Putamen (tissue), 1 donor: Measurements from ENCODE around the gene JAM3.

ENCODE experiments used
- DNase-seq: peaks from one replicate; pipeline ENCODE4 v3.0.0-alpha.2; 2016; ENCODE audit warnings: low spot score

Gene JAM3

DNA sequence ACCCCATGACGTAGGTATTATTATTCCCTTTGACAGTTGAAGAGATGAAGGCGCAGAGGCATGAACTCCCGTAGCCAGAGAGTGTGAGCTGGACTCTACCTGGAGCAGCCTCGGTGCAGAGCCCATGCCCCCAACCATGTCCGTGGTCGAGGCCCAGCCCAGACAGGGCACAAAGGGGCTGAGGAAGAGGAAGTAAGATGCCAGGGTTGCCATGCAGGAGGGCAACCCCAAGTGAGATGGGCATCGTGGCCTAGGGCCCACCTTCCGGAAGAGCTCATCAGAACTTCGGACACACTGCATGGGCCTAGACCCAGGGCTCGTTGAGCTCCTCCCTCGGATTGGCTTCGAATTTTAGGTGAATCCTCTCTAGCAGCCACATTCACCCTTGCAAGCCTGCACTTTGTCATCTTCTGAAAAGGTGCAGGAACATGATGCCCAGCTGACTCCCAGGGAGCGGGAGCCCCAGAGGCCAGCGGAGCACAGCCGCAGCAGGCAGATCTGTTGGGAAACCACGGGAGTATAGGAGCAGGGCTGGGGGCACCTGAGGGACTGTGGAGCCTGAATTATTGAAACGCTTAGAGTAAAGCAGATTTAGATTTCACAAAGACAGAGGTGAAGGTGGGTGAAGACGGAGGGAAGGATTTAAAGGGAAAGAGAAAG, 29.0 kb upstream of the JAM3 start:
- no peak for DNase-seq

DNA sequence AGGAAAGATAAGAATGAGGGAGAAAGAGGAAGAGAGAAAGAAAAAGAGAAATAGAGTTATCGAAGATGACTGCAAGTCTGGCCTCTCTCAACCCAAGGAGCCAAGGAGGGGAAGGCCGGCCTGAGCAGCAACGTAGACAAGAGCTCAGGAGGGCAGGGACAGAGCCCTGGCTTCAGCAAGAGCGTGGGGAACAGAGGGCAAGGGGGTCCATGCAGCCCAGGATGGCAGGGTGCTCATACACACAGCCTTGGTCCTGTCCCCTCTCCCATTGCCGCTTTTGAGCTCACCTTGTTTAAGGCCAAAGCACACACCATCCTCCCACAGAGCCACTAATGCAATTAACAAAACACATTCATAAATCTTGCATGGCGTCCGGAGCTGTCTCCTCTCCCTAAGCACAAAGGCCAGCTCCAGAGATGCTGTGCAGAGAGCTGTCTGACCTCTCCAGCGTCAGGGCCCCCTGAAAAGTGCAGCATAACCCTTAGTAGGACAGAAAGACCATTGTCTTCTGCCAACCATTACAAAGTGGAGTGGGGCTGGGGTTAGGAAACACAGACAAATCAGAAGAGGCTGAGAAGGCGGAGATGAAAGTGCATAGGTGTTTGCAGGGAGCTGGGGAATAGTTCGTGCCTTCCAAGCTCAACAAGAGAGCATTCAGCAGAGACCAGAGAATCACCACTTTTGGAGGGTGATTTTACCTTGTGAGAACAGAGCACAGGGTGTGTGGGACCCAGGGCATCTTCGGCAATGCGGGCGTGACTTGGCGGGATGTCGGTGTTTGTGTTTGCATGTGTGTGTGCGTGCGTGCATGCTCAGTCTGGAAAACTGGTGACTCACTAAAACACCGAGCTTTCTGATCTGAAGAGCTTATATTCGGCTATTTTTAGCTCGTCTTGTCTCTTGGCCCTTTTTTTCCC, 28.2 kb upstream of the JAM3 start:
- DNase-seq: no peak

DNA sequence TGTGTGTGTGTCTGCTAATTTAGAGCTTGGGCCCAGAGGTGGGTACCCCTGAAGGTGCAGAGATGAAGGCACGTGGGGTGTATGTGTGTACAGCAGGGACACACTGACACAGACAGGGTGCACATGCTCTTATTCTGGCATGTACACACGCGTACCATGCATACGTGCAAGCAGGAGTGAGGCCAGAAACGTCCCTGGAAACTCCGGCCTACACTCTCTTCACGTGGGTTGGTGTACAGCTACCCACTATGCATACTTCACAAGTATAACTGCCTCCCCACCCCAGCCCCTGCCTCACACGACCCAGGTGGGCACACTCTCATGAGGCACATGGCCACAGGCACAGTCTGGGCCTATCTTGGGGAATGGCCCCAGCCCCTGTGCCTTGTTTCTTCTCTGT, 27.5 kb upstream of the JAM3 start:
- DNase-seq: no peak

DNA sequence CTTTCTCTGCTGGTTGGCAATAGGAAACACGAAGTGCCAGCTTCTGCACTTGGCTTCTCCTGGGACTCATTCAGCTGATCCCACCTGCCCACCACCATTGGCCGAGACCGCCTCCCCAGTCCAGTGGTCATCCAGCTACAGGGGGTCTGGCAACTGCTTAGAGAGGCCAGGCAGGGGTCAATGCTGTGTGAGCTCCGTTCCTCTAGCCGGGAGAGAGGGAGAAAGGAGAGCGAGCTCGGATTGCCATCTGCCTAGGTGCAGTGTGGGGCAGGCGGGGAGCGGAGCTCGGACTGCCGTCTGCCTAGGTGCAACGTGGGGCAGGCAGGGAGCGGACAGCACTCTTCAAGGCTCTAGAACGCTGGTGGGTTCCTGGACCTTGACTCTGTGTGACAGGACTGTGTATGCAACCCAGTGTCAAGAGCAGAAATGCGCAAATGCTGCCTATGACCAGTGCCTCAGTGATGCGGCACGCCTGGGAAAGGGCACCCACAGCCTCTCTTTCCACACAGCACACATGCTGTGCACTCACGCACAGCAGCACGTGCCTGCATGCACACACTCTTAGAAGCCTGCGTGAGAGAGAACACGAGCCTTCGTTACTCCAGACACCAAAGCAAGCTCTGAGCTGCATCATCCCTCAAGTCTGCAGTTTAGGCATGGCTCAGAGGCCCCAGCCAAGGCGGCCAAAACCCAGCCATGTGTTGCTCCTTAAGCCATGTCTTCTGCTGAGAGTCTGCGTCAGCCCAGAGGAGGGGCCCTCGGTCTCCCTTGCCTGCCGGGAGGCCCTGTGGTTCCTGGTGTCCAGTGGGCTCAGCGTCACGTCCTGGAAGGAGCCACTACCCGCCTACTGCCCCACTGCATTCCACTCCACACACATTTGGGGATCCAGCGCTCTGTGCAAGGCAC, 26.8 kb upstream of the JAM3 start:
- DNase-seq: no peak

DNA sequence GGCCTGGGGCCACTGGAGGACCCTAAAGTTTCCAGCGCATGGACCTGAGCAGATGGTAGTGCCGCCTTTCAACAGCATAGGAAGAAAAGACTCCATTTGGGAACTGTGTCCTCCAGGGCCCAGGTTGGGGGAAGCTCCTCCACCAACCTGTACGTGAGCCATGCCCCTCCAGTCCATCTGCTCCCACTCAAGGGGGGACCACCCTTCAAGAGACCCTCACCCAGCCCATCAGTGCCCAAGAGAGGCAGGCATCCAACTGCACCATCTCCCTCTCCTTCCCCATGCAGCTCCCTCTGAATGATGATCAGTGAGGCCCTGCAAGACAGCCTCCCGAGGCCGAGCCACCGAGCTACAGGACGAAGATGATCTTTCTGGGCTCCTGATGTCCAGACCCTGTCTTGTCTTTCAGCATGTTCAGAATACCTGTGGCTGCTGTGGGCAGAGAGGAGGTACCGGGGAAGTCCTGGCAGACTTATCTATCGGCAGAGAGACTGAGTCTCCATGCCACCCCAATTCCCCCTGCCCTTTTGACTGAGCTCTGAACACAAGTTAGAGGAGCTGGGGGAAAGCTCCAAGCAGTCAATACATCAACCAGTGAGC, 25.0 kb upstream of the JAM3 start:
- no peak for DNase-seq

DNA sequence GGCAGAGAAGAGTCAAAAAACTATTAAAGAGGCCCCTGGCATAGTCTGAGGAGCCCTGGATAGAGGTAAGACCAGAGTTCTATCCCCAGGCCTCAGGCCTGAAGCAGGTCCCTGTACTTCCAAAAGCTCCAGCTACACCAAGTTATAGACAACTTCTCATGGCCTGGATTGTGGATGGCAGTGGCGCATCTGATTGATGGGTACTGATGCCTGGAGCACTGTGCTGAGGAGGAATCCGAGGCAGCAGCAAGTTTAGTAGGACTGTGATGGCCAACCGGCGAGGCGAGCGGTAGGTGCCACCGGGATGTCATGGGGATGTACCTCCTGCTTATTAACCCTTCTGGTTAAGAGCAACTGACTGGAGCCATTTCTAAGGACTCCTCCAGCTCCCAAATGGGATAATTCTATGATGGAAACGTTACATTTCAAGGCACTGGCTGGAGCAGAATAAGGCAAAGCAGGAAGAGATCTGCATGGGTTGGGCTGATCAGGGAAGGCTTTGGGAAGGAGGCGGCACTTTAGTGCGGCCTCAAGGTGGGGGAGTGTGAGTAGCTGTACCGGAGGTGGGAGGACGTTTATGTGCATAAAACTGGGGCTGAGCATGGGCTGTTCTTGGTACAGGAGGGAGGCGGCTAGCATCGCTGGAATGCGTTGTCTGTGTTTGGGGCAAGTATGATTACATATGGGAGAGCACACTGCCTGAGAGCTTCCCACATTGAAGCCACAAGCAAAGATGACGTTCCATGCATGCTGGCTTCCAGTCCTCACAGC, 24.2 kb upstream of the JAM3 start:
- no peak for DNase-seq

DNA sequence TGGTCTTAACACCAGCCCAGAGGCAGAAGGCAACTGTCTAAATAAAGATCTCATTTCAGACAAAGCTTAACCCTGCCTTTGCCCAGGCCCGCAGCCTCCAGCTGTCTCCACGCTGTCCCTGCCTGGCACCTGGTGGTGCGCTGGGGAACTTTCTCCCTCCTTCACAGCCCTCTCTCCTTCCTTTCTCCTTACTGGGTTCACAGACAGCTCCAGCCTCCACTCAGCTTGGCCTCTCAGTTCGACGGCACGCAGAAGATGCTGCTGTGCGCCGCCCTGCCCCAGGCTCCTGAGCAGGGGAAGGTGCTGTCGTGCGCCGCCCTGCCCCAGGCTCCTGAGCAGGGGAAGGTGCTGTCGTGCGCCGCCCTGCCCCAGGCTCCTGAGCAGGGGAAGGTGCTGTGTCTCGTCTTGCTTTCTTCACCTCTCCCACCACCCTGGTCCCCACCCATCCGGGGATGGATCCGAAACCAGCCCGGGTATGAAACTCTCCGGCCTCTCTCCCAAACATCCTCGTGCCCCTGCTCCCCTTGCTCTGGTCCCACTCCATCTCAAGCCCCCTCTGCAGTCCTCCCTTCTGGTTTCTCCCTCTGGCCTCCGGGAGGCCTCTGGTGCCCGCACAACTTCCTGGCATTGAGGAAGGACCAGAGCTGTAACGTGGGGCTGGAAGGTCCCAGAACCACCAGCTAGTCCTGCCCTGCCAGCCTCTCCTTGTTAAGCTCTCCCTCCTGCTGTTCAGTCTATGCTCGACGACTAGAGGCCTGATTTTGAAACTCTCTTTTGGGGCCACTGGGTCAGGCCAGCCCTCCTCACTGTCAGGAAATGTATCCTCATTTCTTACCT, 22.9 kb upstream of the JAM3 start:
- DNase-seq: no peak

DNA sequence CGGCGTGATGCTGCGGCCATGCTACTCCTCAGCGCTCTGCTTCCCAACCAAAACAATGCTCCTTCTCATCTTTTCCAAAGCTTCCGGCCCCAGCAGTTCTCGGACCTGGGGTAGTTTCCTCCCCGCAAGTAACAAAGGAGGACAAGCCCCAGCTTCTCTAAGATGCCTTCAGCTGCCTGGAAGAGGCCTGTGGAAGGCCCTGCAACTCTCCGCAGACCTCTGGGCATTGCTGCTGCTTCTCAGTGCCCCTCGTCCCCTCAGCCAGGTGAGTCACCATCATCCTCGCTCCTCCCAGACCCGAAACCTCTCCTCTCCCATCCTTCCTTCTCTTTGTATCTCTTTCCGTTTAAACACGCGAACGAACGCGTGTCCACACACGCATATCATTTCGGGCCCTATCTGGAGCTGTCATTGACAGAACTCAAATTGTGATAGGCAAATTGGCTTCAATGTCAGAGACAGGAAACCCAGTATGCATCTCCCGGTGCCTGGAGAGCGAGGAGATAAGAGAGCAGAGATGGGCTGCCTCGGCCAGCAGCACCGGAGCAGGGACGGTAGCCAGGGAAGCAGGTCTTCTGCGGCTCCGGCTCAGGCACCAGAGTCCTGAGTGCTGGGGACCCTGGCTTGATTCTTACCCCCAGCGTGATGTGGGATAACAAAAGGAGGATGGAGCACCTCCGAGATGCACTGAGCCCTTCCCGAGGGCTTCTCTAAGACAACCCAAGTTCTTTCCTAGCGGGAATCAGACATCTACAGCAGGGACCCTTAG, 22.0 kb upstream of the JAM3 start:
- no peak for DNase-seq

DNA sequence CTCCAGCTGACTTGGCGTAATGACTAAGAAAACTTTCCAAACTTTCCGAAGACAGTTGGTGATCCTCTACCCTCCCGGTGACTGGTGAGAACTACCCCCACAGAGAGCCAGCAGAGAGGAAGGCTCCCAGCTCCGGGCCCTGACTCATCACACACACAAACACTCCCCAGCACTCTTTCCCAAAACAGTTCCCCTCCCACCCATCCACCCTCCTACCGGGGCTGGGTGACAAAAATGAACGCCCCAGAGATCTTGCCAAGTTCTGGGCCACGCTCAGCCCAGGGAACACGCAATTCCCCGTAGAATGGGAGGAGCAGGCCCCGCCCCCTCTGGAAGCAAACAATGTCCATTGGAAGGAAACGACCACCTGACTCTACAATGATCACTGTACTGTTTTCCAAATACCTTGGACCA, 21.3 kb upstream of the JAM3 start:
- DNase-seq: peak; percentile 84

DNA sequence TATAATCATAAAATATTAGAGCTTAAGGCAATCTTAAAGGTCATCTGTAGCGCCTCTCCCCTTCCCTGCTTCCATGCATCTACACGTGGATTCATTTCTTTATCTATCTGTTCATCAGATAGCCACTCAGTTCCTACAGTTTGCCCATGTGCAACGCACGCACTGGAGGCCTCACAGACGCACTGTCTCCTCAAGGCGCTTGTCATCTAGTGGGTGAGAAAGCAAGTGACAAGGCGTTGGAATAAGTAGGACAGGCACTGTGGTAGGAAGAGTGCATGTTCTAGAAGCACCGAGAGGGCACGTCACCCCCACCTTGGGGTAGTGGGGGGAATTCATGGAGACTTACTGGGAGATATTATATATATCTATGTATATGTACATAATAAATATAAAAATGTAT, 20.8 kb upstream of the JAM3 start:
- DNase-seq: no peak

DNA sequence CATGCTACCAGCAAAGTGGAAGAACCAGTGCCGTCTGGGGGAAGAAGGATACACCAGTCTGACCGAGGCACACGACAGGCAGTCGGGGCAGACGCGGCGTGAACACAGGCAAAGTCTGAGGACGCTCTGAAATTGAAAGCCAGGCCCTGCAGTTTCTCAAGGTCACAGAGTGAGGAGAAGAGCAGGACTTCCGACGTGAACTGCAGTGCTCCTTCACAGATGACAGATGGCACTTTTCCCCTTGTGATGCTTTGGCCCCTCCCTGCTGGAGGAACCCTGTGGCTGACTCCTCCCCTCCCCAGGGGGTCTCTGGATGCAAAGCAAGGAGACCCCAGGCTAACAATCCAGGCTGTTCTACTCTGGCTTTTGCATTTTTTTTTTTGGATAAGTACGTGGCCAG, 19.6 kb upstream of the JAM3 start:
- no peak for DNase-seq

DNA sequence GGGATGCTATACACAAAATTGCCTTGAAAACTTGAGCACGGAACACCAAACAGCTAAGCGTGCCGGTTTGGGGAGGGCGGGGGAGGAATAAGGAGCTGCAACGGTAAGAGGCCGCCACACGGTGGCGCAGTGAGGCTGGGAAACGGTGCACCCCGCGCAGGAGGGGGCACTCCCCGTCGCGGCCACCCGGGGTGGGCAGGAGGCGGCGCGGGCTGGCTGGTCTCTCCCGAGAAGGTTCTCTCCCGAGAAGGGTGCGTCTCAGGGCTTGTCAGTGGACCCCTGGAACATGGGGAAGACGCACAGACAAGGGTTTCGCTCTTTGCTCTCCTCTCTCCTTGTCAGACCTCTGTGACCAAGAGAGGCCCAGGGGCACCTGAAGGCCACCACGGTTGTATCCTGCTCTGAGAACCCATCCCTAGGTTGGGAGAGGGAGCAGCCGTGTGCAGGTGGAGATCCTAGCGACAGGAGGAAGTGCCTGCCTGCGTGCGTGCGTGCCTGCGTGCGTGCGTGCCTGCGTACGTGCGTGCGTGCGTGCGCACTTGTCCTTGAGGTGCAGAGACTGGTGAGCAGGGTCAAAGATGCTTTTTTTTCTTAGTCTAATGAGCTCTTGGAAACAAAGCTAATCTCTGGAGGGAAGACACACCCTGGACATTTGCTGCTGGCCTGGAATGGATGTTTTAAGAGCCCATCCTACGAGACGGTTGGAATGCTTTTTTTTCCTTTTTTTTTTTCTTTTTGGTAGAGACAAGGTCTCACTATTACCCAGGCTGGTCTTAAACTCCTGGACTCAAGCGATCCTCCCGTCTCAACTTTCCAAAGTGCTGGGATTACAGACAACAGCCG, 18.1 kb upstream of the JAM3 start:
- DNase-seq: no peak

DNA sequence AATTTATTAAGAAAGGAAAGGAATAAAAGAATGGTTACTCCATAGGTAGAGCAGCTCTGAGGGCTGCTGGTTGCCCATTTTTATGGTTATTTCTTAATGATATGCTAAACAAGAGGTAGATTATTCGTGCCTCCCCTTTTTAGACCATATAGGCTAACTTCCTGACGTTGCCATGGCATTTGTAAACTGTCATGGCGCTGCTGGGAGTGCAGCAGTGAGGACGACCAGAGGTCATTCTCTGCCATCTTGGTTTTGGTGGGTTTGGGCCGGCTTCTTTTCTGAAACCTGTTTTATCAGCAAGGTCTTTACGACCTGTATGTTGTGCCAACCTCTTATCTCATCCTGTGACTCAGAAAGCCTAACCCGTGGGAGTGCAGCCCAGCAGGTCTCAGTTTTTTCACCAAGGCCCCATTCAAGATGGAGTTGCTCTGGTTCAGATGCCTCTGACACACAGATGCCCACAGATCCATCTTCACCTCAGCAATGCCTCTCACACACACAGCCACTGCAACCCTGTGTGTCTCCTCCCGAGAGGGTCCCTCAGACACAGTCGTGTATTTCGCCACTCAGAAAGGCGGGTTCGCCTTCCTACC, 16.4 kb upstream of the JAM3 start:
- no peak for DNase-seq

DNA sequence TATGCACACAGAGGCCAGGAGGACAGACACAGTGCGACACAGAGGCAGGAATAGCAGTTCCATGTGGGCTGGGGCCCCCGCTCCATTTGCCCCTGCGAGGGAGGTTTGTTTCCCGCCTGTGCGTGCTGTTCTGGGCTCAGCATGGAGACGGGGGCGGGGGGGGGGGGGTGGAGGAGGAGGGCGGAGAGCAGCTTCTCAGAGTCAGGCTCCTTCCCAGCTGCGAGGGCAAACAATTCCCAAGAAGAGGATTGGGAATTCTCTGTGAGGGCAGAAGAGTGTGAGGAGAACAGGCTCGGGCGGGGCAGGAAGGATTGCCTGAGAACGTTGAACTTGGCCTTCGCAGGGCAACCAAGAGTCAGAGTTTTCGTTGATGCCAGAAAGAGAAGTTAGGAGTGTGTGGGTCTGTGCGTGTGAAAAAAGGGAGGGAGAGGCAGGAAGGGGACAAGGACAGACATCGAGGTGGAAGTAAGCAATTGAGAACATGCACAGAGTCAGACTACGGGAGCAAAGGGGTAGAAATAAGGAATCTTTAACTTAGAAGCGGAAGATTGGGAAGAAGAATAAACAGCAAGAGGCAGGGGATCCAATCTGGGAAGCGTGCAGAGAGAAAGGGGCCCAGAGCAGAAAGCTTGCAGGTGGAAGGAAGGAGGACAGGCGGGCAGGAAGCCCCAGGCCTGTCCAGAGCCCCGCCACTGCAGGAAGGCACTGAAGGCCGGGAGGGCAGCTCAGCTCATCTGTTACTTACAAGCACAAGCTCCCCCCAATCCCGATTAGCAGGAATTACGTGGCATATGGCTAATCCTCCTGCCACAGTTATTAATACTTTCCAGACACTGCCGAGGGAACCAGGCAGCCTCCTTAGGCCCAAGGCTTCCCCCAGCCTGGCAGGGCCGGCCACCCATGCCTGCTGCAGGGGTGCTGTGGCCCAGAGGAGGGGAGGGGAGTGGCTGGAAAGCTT, 15.6 kb upstream of the JAM3 start:
- DNase-seq: no peak

DNA sequence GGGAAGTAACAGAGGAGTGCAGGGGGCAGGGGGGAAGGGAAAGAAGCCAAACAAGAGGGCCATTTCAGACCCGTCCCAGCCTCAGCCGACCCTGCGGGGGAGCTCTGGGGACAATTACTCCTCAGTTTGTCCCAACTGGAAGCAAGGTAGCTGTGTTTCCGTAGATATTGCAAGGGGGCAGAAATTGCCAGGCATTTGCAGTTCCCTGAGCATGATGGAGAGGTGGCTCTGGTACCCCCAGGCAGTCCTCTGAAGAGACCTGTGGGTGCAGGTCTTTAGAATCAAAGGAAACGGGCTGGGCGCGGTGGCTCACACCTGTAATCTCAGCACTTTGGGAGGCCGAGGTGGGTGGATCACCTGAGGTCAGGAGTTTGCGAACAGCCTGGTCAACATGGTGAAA, 13.8 kb upstream of the JAM3 start:
- no peak for DNase-seq

DNA sequence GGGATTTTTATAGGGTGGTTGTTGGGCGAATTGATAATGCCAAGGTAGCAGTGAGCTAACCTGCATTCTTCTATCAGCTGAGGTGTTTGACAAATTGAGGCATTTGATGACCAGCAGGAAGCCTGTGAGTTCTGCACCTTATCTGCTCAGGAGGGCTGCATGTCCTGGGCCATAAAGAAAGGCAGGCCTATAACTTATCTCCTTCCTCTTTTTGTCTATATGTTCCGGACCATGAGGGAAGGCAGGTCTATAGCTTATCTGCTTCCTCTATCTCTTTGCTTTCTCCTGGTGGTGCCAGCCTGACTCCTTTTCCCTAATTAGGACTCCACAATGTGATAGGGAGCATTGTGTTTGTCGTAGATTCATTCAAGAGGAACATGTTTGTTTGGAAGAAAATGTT, 8.6 kb upstream of the JAM3 start:
- no peak for DNase-seq
